GM12873 (cell line): ENCODE measurements around the gene SLC38A1.

Experiments
- TF ChIP-seq, protein P1 (sequence below): IDR thresholded peaks from 2 replicates; pipeline ENCODE4 v1.5.1; 2012; ENCODE audit warnings: low read depth, mild to moderate bottlenecking, moderate library complexity, low read length, control low read depth; ENCODE audit not compliant: insufficient read depth; ENCODE audit errors: missing control alignments

SLC38A1 gene

GRCh38 chr12:46268583-46269428 is at the start of gene SLC38A1:
SLC38A1 (minus strand) TSS chr12:46269043; CDS start chr12:46239800, 29,243 bp downstream.
- TF ChIP-seq, protein P1, sequence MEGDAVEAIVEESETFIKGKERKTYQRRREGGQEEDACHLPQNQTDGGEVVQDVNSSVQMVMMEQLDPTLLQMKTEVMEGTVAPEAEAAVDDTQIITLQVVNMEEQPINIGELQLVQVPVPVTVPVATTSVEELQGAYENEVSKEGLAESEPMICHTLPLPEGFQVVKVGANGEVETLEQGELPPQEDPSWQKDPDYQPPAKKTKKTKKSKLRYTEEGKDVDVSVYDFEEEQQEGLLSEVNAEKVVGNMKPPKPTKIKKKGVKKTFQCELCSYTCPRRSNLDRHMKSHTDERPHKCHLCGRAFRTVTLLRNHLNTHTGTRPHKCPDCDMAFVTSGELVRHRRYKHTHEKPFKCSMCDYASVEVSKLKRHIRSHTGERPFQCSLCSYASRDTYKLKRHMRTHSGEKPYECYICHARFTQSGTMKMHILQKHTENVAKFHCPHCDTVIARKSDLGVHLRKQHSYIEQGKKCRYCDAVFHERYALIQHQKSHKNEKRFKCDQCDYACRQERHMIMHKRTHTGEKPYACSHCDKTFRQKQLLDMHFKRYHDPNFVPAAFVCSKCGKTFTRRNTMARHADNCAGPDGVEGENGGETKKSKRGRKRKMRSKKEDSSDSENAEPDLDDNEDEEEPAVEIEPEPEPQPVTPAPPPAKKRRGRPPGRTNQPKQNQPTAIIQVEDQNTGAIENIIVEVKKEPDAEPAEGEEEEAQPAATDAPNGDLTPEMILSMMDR: peak; percentile 4

GRCh38 chr12:46318037-46318436 is 49.2 kb upstream of the SLC38A1 start:
- TF ChIP-seq, protein P1: no peak

- TF ChIP-seq, protein P1: no peak
Observed at GRCh38 chr12:46304070-46304469, 35.2 kb upstream of the SLC38A1 start.

DNA sequence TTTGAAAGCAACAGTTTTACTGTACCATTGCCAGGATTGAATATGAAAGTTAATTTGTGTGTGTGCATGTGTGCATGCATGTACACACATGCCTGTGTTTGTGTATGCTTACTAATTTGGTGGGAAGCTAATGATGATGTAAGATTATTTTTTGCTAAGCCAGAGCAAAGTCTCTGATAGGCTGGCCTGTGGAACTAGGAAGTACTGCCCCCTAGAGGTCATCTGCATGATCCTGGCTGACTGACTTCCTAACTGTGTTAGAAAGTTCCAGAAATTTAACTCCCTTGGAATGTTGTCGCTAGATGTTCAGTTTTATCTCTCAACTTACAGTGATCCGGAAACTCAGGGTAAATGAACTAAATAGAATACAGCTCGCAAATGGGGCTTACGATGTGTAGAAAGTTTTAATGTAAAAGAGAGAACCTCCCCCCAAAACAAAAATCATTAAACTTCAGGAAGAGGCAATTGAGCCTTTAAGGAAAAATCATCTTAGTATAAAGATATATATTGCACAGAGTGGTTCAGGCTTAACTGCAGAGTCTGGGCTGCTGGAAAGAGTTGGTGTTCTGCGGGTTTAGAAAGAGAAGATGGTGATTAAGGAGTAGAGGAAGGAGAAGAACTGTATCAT is 34.3 kb upstream of the SLC38A1 start:
- TF ChIP-seq, protein P1: peak; percentile 81

- TF ChIP-seq, protein P1: no peak
Observed at GRCh38 chr12:46300910-46301309, 32.1 kb upstream of the SLC38A1 start.

- TF ChIP-seq, protein P1: no peak
Observed at GRCh38 chr12:46299851-46300250, 31.0 kb upstream of the SLC38A1 start.

- TF ChIP-seq, protein P1: no peak
Observed at GRCh38 chr12:46298261-46298660, 29.4 kb upstream of the SLC38A1 start.
